CD1c-positive myeloid dendritic cell (primary cell): ENCODE measurements around the gene EYS.
"Not testable (repeated sequence)": the region's sequence is repeated elsewhere in the genome, so short reads cannot be mapped to it uniquely, and the experiment has no call there.

Experiments used
- DNase-seq: peaks from one replicate; pipeline ENCODE4 v3.0.0-alpha.2; 2016; ENCODE audit errors: extremely low spot score

The EYS gene

GRCh38 chr6:63821442-63821841 is 1885.6 kb downstream of the EYS start:
- no peak for DNase-seq

GRCh38 chr6:63819831-63820230 is 1887.2 kb downstream of the EYS start:
- no peak for DNase-seq

- DNase-seq = no peak
Observed at GRCh38 chr6:63817492-63818050, 1889.5 kb downstream of the EYS start.

GRCh38 chr6:63816982-63817436 is 1890.0 kb downstream of the EYS start:
- DNase-seq = no peak

- peak; percentile 11 for DNase-seq
Observed at GRCh38 chr6:63816401-63816981, 1890.5 kb downstream of the EYS start.

GRCh38 chr6:63814459-63814858 is 1892.6 kb downstream of the EYS start:
- no peak for DNase-seq

GRCh38 chr6:63813566-63814120 is 1893.4 kb downstream of the EYS start:
- DNase-seq = no peak

GRCh38 chr6:63808576-63808975 is 1898.5 kb downstream of the EYS start:
- no peak for DNase-seq

GRCh38 chr6:63807056-63807455 is 1900.0 kb downstream of the EYS start:
- no peak for DNase-seq

GRCh38 chr6:63806573-63806913 is 1900.5 kb downstream of the EYS start:
- no peak for DNase-seq

GRCh38 chr6:63805808-63806572 is 1901.0 kb downstream of the EYS start:
- DNase-seq = peak; percentile 57

- DNase-seq = no peak
Observed at GRCh38 chr6:63805345-63805744, 1901.7 kb downstream of the EYS start.

- no peak for DNase-seq
Observed at GRCh38 chr6:63804381-63804956, 1902.6 kb downstream of the EYS start.

GRCh38 chr6:63803371-63803770 is 1903.7 kb downstream of the EYS start:
- no peak for DNase-seq

GRCh38 chr6:63802606-63803206 is 1904.3 kb downstream of the EYS start:
- peak; percentile 13 for DNase-seq

GRCh38 chr6:63800386-63800785 is 1906.6 kb downstream of the EYS start:
- not testable (repeated sequence) for DNase-seq

- DNase-seq = no peak
Observed at GRCh38 chr6:63799813-63800212, 1907.2 kb downstream of the EYS start.

- no peak for DNase-seq
Observed at GRCh38 chr6:63799313-63799712, 1907.7 kb downstream of the EYS start.

GRCh38 chr6:63798378-63798777 is 1908.6 kb downstream of the EYS start:
- no peak for DNase-seq

- no peak for DNase-seq
Observed at GRCh38 chr6:63797721-63798120, 1909.3 kb downstream of the EYS start.

- no peak for DNase-seq
Observed at GRCh38 chr6:63795826-63796225, 1911.2 kb downstream of the EYS start.

GRCh38 chr6:63795006-63795405 is 1912.0 kb downstream of the EYS start:
- no peak for DNase-seq
